Choroid plexus epithelial cell (primary cell): Measurements from ENCODE around the gene SLC25A12.

Experiments
- DNase-seq: peaks from one replicate; pipeline ENCODE4 v3.0.0-alpha.2; 2010; ENCODE audit warnings: low read depth
- H3K4me3 ChIP-seq: 2 replicates; pipeline ENCODE4 v1.5.1; 2011; ENCODE audit warnings: low read depth, mild to moderate bottlenecking, control low read depth, low read length, moderate library complexity
- TF ChIP-seq, protein P1 (sequence below): conservative IDR thresholded peaks from 2 replicates; pipeline ENCODE4 v1.5.1; 2011; ENCODE audit warnings: low read depth, mild to moderate bottlenecking, control low read depth, inconsistent platforms, low read length, moderate library complexity

Gene SLC25A12

GRCh38 chr2:171923206-171923605, 29.2 kb upstream of the SLC25A12 start:
- peak; percentile 63 for DNase-seq
- H3K4me3 ChIP-seq: peak overlapping the region; percentile 87
- TF ChIP-seq, protein P1, sequence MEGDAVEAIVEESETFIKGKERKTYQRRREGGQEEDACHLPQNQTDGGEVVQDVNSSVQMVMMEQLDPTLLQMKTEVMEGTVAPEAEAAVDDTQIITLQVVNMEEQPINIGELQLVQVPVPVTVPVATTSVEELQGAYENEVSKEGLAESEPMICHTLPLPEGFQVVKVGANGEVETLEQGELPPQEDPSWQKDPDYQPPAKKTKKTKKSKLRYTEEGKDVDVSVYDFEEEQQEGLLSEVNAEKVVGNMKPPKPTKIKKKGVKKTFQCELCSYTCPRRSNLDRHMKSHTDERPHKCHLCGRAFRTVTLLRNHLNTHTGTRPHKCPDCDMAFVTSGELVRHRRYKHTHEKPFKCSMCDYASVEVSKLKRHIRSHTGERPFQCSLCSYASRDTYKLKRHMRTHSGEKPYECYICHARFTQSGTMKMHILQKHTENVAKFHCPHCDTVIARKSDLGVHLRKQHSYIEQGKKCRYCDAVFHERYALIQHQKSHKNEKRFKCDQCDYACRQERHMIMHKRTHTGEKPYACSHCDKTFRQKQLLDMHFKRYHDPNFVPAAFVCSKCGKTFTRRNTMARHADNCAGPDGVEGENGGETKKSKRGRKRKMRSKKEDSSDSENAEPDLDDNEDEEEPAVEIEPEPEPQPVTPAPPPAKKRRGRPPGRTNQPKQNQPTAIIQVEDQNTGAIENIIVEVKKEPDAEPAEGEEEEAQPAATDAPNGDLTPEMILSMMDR: no peak

- H3K4me3 ChIP-seq: peak within 1 kb of the TSS; percentile 87
- DNase-seq: peak; percentile 99
- TF ChIP-seq, protein P1: no peak
Observed at GRCh38 chr2:171922230-171923022, 28.4 kb upstream of the SLC25A12 start, which contains the start of gene HAT1. Gene HAT1 (plus strand): TSS chr2:171922461. CDS start chr2:171922501, 40 bp downstream.

DNA sequence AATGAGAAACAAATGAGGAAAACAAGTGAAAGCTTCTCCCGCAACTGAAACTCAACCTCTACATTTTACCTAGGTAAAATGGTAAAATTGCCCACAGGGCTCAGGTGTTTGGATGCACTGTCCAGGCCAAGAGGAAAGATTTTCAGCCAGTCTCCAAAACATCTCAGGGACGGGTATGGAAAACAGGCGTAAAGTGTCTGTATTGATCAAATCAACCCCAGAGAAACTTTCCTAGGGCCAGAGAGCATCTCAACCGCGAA, 27.9 kb upstream of the SLC25A12 start:
- TF ChIP-seq, protein P1: no peak
- H3K4me3 ChIP-seq: peak overlapping the region; percentile 50
- DNase-seq: no peak

- no peak for DNase-seq
- TF ChIP-seq, protein P1: no peak
- no peak overlapping the region for H3K4me3 ChIP-seq
Observed at GRCh38 chr2:171919453-171919852, 25.4 kb upstream of the SLC25A12 start.

DNA sequence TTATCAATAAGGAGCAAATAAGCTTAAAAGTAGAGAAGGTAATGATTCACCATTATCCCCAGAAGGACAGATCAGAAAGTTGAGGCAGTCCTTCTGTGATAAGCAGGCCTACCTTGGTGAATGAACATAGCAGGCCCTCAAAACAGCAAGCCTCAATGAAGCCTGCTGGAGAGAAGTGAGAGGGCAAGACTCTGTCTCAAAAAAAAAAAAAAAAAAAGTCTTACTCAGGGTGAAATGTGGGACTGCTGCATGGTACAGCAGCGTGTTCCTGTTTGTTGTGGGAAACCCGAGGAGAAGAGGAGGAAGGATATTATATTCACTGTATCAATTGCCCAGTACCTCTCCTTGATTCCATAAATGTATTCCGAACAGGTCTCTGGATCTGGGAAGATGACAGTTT, 19.5 kb upstream of the SLC25A12 start:
- TF ChIP-seq, protein P1: no peak
- no peak for DNase-seq
- no peak overlapping the region for H3K4me3 ChIP-seq

DNA sequence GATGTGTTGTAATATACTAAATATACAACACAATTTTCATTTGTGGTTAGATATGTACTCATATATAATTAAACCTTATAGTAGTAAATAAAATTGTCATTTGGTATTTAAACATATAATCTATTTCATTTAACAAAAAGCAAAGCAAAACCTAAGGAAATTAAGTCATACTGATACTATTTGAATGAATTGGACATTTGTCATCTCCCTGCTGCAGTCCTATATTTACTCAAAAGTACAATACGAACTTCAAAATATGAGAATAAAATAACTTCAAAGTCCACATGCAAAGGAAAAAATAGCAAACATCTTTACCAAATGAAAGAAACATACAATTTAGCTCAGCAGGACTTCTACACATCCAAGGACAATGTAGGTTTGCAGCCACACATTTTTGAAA, 16.4 kb upstream of the SLC25A12 start:
- H3K4me3 ChIP-seq: no peak overlapping the region
- no peak for DNase-seq
- TF ChIP-seq, protein P1: no peak

DNA sequence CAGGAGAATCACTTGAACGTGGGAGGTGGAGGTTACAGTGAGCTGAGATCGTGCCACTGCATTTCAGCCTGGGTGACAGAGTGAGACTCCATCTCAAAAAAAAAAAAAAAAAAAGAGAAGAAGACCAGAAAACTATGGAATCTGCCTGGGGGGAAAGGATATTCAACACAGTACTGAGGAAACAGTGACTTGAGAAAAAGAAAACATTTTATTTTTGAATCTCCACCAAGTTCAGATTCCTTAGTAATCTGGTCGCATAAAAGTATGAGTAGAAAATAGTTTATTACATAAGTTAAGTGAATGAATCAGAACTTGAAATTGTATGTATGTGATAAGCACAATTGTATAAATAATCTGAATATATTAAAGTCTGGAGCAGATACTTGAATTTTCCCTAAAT, 15.2 kb upstream of the SLC25A12 start:
- TF ChIP-seq, protein P1: no peak
- H3K4me3 ChIP-seq: no peak overlapping the region
- no peak for DNase-seq
